ENCODE data around the gene RRAGC.

RRAGC gene

GRCh38 chr1:38859561-38860453 is at the start of gene RRAGC:
Gene RRAGC, minus strand, starts transcription at chr1:38859772. Its CDS starts 126 bp downstream, at chr1:38859646.
- DNase-seq, result peak; percentile 90 to 100 (median 98)

DNA sequence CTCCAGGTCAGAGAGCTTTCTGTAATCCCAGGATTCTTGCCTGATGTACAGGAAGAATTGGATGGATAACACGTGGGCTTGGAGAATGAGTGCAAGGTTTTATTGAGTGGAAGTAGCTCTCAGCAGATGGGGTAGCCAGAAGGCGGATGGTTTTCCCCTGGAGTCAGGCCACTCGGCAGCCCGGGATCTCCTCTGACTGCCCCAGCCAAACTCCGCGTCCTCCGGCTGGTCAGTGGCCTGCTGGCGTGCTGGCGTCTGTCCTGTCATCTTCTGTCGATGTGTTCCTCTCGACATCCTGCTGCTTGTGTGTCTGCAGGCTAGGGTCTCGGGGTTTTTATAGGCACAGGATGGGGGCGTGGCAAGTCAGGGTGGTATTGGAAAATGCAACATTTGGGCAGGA is 49.2 kb upstream of the RRAGC start:
- no peak for DNase-seq

DNA sequence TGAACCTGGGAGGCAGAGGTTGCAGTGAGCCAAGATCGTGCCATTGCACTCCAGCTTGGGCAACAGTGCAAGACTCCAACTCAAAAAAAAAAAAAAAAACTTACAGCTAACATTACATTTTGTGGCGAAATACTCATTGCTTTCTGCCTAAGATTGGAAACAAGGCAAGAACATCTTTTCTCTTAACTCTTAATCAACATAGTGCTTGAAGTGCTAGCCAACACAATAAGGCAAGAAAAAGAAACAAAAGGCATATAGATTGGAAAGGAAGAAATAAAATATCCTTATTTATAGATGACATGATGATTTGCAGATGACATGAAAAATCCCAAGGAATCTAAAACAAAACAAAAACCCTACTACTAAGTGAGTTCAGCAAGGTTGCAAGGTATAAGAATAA is 46.4 kb upstream of the RRAGC start:
- no peak for DNase-seq

DNA sequence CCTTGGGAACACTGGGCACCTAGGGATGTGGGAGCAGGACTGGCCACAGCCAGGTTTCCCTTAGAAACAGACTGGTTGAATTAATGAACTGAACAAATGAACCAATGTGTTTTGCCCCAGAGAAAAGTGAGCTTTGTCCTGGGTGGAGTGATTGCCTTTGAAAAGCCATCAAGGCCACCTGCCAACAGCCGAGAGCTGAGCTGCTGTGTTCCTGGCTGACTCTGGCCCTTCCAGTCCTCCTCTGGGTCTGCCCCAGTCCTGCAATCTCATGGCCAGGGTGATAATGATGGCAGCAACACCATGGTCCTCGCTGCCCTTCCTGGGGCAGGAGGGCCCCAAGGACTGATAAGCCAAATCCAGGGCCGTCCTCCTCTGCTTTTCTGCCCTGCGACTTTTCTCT is 40.0 kb upstream of the RRAGC start:
- no peak for DNase-seq

DNA sequence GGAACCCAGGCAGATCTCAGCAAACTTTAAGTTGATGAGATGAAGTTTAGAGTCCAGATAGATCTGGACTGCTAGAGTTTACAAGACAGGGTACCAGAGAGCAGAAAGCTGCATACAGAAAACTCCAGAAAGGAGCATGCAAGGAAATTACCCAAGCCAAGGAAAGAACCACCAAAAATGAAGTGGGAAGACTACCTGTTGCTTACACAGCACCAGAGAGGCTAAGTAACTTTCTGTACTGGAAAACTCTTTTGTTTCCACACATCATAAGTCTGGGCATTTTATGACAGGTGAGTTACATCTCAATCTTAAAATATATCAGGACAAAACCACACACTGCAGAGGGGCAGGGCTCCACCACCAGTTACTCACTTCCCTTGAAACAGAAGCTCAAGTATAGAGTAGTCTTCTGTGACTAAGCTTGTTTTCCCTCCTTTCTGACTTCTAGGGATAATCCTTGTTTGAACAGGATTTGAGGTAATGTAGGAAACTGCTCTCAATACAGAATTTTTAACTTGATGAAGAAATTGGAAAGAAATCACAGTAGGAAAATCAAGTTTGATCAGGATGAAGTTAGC is 39.2 kb upstream of the RRAGC start:
- DNase-seq, result no peak

GRCh38 chr1:38896169-38896568 is 36.6 kb upstream of the RRAGC start:
- DNase-seq, result no peak

GRCh38 chr1:38892976-38893375 is 33.4 kb upstream of the RRAGC start:
- DNase-seq, result no peak

DNA sequence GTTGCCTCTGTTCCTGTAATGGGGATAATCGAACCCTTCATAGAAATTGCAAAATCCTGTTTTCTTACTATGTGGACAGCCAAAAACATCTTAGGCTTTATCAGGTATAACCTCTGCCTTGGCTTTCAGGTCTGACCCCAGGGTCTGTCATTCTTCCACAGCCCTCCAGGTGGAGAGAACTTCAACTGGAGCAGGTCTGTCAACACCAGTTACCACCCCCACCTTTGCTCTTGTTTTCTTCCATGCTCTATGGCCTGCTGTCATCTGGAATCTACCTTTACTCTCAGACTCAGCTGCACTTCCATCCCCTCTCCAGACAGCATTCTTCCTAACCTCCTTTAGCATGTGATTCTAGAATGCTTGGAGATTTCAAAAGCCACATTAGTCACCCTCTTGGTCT is 32.2 kb upstream of the RRAGC start:
- DNase-seq, result no peak

DNA sequence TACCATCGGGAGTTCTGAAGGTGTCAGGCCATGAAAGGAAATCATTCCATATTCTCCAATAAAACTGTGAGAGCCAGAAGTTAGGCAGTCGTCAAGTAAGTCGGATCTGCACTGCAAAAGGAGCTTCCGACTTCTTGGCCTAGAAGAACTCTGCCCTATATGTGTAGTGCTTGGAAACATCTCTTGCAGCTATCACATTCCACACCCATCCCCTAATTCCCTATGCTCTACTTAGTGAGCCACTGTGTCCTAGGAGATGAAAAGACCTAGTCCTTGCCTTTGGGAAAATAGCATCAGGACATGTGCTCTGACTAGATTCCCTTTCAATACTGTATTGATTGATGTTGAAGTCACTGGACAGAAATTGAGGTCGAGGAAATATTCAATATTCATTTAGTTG is 30.0 kb upstream of the RRAGC start:
- no peak for DNase-seq

- no peak for DNase-seq
Measured at GRCh38 chr1:38888423-38889333, 29.1 kb upstream of the RRAGC start.

DNA sequence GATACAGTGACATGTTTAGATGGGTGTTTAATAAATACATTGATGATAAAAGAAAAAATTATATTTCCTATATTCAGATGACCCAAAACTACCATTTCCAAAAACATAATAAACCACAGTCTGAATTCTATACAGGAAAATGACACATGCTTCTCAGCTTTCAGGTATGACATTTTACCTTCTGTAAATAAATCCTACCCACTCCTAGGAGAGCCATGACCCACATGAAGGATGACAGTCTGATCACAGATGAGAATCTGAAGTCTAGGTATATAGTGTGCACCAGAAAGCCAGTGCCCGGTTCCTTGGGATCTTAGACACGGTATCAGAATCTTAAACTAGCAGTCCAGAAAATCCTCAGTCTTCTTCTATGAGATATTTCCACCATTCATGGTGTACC is 25.5 kb upstream of the RRAGC start:
- DNase-seq, result no peak

GRCh38 chr1:38881487-38881886 is 21.9 kb upstream of the RRAGC start, which contains the start of gene GJA9:
Gene GJA9, minus strand, starts transcription at chr1:38881587. Its CDS starts 5,489 bp downstream, at chr1:38876098.
- no peak for DNase-seq

DNA sequence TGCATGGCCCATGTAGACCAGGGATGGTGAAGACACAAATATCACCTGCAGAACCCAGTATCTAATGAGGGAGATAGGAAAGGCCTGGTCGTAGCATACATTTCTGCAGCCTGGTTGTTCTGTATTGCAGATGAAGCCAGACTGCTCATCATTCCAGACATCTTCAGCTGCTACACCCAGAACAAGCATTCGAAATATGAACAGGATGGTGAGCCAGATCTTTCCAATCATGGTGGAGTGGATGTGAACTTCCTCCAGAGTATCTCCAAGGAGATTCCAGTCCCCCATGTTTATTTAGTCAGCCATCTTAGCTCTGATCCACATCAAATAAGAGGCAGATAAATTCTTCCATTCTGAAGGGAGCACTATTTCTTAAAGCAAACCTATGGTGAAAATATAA is 16.2 kb upstream of the RRAGC start:
- no peak for DNase-seq

- DNase-seq, result peak; percentile 75 to 97 (median 94)
Measured at GRCh38 chr1:38873027-38873969, 13.7 kb upstream of the RRAGC start, which contains the start of gene MYCBP. Gene MYCBP, minus strand, starts transcription at chr1:38873348. Its CDS starts 43 bp downstream, at chr1:38873305.

GRCh38 chr1:38872401-38873026 is 12.9 kb upstream of the RRAGC start:
- DNase-seq, result peak in 8 of 56 donors; percentile 21 to 49 (median 40)

DNA sequence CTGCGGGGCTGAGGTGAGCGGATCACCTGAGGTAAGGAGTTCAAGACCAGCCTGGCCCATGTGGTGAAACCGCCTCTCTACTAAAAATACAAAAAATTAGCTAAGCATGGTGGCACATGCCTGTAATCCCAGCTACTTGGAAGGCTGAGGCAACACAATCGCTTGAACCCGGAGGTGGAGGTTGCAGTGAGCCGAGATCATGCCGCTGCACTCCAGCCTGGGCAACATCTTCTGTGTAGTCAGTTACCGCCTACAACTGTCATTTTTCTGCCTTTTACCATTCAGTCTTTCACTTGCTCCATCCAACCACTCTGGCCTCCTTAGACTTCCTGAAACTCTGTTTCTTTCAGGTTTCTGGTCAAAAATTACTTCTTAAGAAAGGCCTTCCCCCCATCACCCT is 11.4 kb upstream of the RRAGC start:
- no peak for DNase-seq

DNA sequence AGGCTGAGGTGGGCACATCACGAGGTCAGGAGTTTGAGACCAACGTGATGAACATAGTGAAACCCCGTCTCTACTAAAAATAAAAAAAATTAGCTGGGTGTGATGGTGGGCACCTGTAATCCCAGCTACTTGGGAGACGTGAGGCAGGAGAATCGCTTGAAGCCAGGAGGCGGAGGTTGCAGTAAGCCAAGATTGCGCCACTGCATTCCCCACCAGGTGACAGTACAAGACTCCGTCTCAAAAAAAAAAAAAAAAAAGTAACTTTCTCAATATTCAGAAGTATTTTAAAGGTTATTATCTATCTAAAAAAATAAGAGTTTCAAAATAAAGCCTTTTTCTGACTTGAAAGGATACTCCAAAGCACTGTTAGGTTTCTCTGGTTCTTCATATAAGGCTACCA is 7.6 kb upstream of the RRAGC start:
- DNase-seq, result no peak

DNA sequence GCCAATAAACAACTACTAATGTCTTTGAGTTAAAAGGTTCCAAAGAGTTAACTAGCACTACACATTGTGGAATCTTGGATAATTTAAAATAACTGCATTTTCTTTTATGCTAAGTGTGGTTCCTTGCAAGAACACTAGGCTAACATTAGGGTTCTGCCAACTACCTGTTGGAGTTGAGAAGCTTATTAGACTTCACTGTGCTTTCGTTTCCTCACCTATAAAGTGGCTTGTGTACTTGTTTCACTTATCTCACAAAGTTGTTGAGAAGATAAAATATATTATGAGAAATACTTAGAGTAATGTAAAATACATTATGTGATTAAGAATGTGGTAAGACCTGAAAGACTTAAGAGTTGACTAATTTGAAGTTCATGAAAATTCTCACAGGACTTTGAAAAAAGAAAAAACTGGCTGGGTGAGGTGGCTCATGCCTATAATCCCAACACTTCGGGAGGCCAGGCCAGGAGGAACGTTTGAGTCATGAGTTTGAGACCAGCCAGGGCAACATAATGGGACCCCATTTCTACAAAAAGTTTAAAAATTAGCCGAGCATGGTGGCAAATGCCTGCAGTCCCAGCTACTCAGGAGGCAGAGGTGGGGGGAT is 5.6 kb upstream of the RRAGC start:
- no peak for DNase-seq

- DNase-seq, result peak in 3 of 56 donors; percentile 27 to 59 (median 40)
Measured at GRCh38 chr1:38860454-38860795, 853 bp upstream of the RRAGC start.

Measured in nucleus accumbens (tissue), 56 donors.